Endothelial cell of umbilical vein (primary cell): ENCODE data around the gene IFITM2. TPM values are rescaled to one million over a fixed set of nuclear protein-coding genes. Genes with fewer than 3 reads are reported as not detected.
A peak's percentile ranks its signal among the peaks of the same experiment; 100 is the strongest.

Experiments used
- BruUV-seq: library from RNA; stranded (reverse); fragments of 400-500 nt; replicated peaks from 2 replicates; lab custom pipeline; 2021; lab: Mats Ljungman, UMichigan
- CTCF ChIA-PET: fragments of 300-600, 350-600 bp; sonication (Branson Sonifier 250); formaldehyde crosslinking; loops from one replicate; lab custom pipeline; 2021; ENCODE audit warnings: antibody characterized with exemption, inconsistent platforms; lab: Charles Lee
- POLR2A ChIA-PET: fragments of 300-600, 350-600 bp; sonication (Branson Sonifier 250); formaldehyde crosslinking; loops from one replicate; lab custom pipeline; 2021; ENCODE audit warnings: antibody characterized with exemption, inconsistent platforms; lab: Charles Lee
- DNase-seq: peaks from one replicate; pipeline ENCODE4 v3.0.0-alpha.2; 2011; ENCODE audit warnings: low read depth, low spot score
- FAIRE-seq: peaks from 2 replicates; lab custom pipeline; 2011; peaks lifted over from hg19 to GRCh38; lab: Jason Lieb, UNC
- H2AFZ ChIP-seq: 2 replicates; pipeline ENCODE4 v1.6.0; 2012; ENCODE audit warnings: low read depth, low read length, control low read depth, inconsistent platforms
- H3K27ac ChIP-seq: 2 replicates; pipeline ENCODE4 v1.5.1; 2011; ENCODE audit warnings: low read depth, mild to moderate bottlenecking, control low read depth, low read length, moderate library complexity; ENCODE audit not compliant: insufficient read depth
- H3K27me3 ChIP-seq, 2 experiments: 2 replicates each; pipeline versions ENCODE4 v1.6.0 to v1.6.1; 2011; ENCODE audit warnings: low read length in 2 of 2, mixed read lengths in 1 of 2; ENCODE audit not compliant: control insufficient read depth in 2 of 2, insufficient read depth in 2 of 2
- H3K36me3 ChIP-seq, 2 experiments: 2 replicates in 1 of 2; 3 replicates in 1 of 2; pipeline ENCODE4 v1.5.1; 2011; ENCODE audit warnings: low read length in 2 of 2, mild to moderate bottlenecking in 1 of 2, moderate library complexity in 1 of 2; ENCODE audit not compliant: control insufficient read depth in 2 of 2, insufficient read depth in 2 of 2; ENCODE audit errors: extremely low read depth in 1 of 2
- H3K4me1 ChIP-seq: 3 replicates; pipeline ENCODE4 v1.5.1; 2011; ENCODE audit warnings: mild to moderate bottlenecking, low read length; ENCODE audit not compliant: control insufficient read depth, insufficient read depth; ENCODE audit errors: extremely low read depth
- H3K4me2 ChIP-seq: 2 replicates; pipeline ENCODE4 v1.6.1; 2011; ENCODE audit warnings: low read length, control low read depth, mixed read lengths; ENCODE audit not compliant: insufficient read depth
- H3K4me3 ChIP-seq, 3 experiments: fragments of 200-600 bp in 1 of 3; sonication (generic), shearing (Covaris generic) in 1 of 3; replicated peaks in 1 of 3; 2 replicates each; pipeline ENCODE4 v1.5.1; 2011 to 2016; ENCODE audit warnings: control low read depth in 3 of 3, low read length in 3 of 3, mild to moderate bottlenecking in 2 of 3, inconsistent platforms in 1 of 3, low read depth in 1 of 3, moderate library complexity in 1 of 3; ENCODE audit not compliant: insufficient read depth in 1 of 3
- H3K79me2 ChIP-seq: 2 replicates; pipeline ENCODE4 v1.6.0; 2012; ENCODE audit warnings: low read length, inconsistent platforms; ENCODE audit not compliant: control insufficient read depth, insufficient read depth
- H3K9ac ChIP-seq: replicated peaks from 2 replicates; pipeline ENCODE3; 2011; ENCODE audit warnings: low read length, control low read depth; ENCODE audit not compliant: insufficient read depth; ENCODE audit errors: extremely low read depth
- H3K9me1 ChIP-seq: replicated peaks from 3 replicates; pipeline ENCODE4 v1.6.0; 2011; ENCODE audit warnings: mild to moderate bottlenecking, low read length; ENCODE audit not compliant: control insufficient read depth, insufficient read depth; ENCODE audit errors: extremely low read depth
- H3K9me3 ChIP-seq: replicated peaks from 2 replicates; pipeline ENCODE4 v1.5.1; 2012; ENCODE audit warnings: low read length, inconsistent platforms; ENCODE audit not compliant: control insufficient read depth, insufficient read depth
- H4K20me1 ChIP-seq: replicated peaks from 2 replicates; pipeline ENCODE3; 2011; ENCODE audit warnings: mild to moderate bottlenecking, low read length; ENCODE audit not compliant: control insufficient read depth, insufficient read depth; ENCODE audit errors: extremely low read depth
- EZH2 ChIP-seq: IDR thresholded peaks from 2 replicates; pipeline ENCODE4 v1.6.1; 2012; ENCODE audit warnings: borderline replicate concordance, low read depth, mild to moderate bottlenecking, moderate library complexity, low read length, inconsistent platforms; ENCODE audit not compliant: severe bottlenecking
- FOS ChIP-seq: IDR thresholded peaks from 2 replicates; pipeline ENCODE4 v1.6.1; 2011; ENCODE audit warnings: mild to moderate bottlenecking, low read length, moderate library complexity, borderline replicate concordance; ENCODE audit not compliant: insufficient read depth
- GATA2 ChIP-seq: IDR thresholded peaks from 2 replicates; pipeline ENCODE4 v1.7.0; 2011; ENCODE audit warnings: low read depth, mild to moderate bottlenecking, moderate library complexity, mixed read lengths, low read length; ENCODE audit not compliant: insufficient read length, insufficient read depth
- JUN ChIP-seq: IDR thresholded peaks from 2 replicates; pipeline ENCODE4 v1.6.1; 2011; ENCODE audit warnings: borderline replicate concordance, low read depth; ENCODE audit not compliant: insufficient read length, insufficient read depth
- MYC ChIP-seq: IDR thresholded peaks from one replicate; pipeline ENCODE4 v1.6.1; 2011; ENCODE audit warnings: mild to moderate bottlenecking, low read depth, low read length
- POLR2A ChIP-seq: IDR thresholded peaks from 2 replicates; pipeline ENCODE4 v1.6.1; 2012; ENCODE audit warnings: low read depth, mild to moderate bottlenecking, control low read depth, low read length
- POLR2AphosphoS5 ChIP-seq: IDR thresholded peaks from 2 replicates; pipeline ENCODE4 v1.6.1; 2012; ENCODE audit warnings: low read depth, mild to moderate bottlenecking, control low read depth, low read length, moderate library complexity; ENCODE audit not compliant: insufficient read depth
- dilution Hi-C: fragments of 300-500 bp; cut with MboI; formaldehyde crosslinking; loops from one replicate; pipeline ENCODE4 v1.15.0; 2019; ENCODE audit warnings: low sequenced_read_pairs; ENCODE audit not compliant: extremely low pct_ligation_motif_present
- intact Hi-C: fragments of 100-400 bp; cut with micrococcal nuclease; formaldehyde crosslinking; loops from one replicate; pipeline ENCODE4 v1.10.0; 2022
- polyA plus RNA-seq, 4 experiments: library from polyadenylated mRNA; depleted of rRNA in 3 of 4; stranded (reverse) in 3 of 4; unstranded in 1 of 4; fragments of >200 nt; gene quantifications; 2 replicates each; pipeline versions ENCODE4 v1.2.1 to v1.2.3, GENCODE V29; 2011 to 2012; ENCODE audit warnings: missing spikeins in 1 of 4
- total RNA-seq: library from RNA; stranded (reverse); gene quantifications from 2 replicates; pipeline ENCODE4 v1.2.3, GENCODE V29; 2021
- TF ChIP-seq, protein P1 (sequence below), 2 donors: IDR thresholded peaks; 1 replicate in 1 of 2; 2 replicates in 1 of 2; pipeline ENCODE4 v1.5.1; 2011; ENCODE audit warnings: low read length in 2 of 2, mild to moderate bottlenecking in 2 of 2, moderate library complexity in 2 of 2, control low read depth in 1 of 2, inconsistent platforms in 1 of 2, low read depth in 1 of 2; ENCODE audit not compliant: insufficient read depth in 1 of 2; ENCODE audit errors: extremely low read depth in 1 of 2
- TF ChIP-seq, protein P2 (sequence below): IDR thresholded peaks from 2 replicates; pipeline ENCODE4 v1.6.1; 2011; ENCODE audit not compliant: insufficient read depth, insufficient read length

IFITM2 gene
- total and polyA plus RNA-seq, 2 donors (not counting 3 experiments of a cell fraction or from before 2014, with no cell fraction given): 219 to 1,135 TPM

DNA sequence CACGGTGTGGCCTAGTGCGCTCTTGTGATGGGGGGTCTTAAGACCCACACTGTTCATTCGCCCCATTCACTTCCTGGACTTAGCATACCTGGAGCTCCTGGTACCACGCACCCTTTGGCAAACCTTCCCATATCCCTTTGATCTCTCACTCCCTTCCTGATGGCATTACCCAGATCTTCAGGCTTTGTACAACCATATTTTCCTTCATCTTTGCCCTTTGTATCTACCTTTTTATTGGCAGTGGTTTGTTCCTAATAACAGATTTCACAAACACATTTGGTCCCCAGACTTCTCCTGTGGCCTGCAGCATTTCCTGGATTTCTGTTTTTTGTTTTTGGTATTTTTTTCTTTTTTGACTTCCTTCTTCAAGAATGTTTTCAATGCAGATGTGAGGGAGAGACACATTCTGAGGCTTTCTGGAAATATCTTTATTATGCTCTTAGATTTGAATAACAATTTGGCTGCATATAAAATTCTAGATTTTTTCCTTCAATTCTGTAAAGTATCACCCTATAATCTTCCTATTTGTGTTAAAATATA lies 29.1 kb downstream of the IFITM2 start:
- no peaks in the 10 kb centered on the region for H4K20me1 ChIP-seq
- peaks cover 0 to 3% of the 10 kb centered on the region in 2 experiments for H3K27me3 ChIP-seq
- H2AFZ ChIP-seq: peak overlapping the region; percentile 11
- peak; percentile 31 for DNase-seq
- H3K9me3 ChIP-seq: no peaks in the 10 kb centered on the region
- no peaks in the 10 kb centered on the region for H3K9me1 ChIP-seq
- peaks cover 15% of the 10 kb centered on the region for H3K4me1 ChIP-seq
- no peak overlapping the region for H3K9ac ChIP-seq
- ChIA-PET CTCF (interaction anchor here (1.4 kb wide), 1 partner anchor 19 kb away, joined by 5 read pairs; no protein-coding TSS in a partner anchor), POLR2A (no interaction called here)
- FAIRE-seq: no peak
- BruUV-seq: no TSS peak
- no peak overlapping the region for H3K4me2 ChIP-seq
- TF ChIP-seq MYC (no peak), JUN (no peak), GATA2 (no peak), POLR2AphosphoS5 (no peak), FOS (no peak), POLR2A (no peak), EZH2 (no peak)
- TF ChIP-seq, protein P1, sequence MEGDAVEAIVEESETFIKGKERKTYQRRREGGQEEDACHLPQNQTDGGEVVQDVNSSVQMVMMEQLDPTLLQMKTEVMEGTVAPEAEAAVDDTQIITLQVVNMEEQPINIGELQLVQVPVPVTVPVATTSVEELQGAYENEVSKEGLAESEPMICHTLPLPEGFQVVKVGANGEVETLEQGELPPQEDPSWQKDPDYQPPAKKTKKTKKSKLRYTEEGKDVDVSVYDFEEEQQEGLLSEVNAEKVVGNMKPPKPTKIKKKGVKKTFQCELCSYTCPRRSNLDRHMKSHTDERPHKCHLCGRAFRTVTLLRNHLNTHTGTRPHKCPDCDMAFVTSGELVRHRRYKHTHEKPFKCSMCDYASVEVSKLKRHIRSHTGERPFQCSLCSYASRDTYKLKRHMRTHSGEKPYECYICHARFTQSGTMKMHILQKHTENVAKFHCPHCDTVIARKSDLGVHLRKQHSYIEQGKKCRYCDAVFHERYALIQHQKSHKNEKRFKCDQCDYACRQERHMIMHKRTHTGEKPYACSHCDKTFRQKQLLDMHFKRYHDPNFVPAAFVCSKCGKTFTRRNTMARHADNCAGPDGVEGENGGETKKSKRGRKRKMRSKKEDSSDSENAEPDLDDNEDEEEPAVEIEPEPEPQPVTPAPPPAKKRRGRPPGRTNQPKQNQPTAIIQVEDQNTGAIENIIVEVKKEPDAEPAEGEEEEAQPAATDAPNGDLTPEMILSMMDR (IDR thresholded peaks at IDR 0.05; ENCODE audit: extremely low read depth in 1 of 2, insufficient read depth in 1 of 2, low read depth in 1 of 2, low read length in 2 of 2): no peak
- TF ChIP-seq, protein P2, sequence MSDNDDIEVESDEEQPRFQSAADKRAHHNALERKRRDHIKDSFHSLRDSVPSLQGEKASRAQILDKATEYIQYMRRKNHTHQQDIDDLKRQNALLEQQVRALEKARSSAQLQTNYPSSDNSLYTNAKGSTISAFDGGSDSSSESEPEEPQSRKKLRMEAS: no peak
- H3K36me3 ChIP-seq: no peaks in the 10 kb centered on the region
- no peaks in the 10 kb centered on the region for H3K79me2 ChIP-seq
- H3K4me3 ChIP-seq: no peak overlapping the region
- H3K27ac ChIP-seq: no peak overlapping the region
- dilution Hi-C loops (no loop called here), intact Hi-C loops (no loop called here)
